Measurements from ENCODE around the gene TMEM19. TPM values are rescaled to one million over a fixed set of nuclear protein-coding genes. Genes with fewer than 3 reads are reported as not detected.

TMEM19 gene
- total and polyA plus RNA-seq, 2 of the 8 experiments (the other 6 are each of a cell fraction or from before 2014, with no cell fraction given), result 12.6 to 19.1 TPM

- TF ChIP-seq BRCA1 (IDR thresholded peaks at IDR 0.05; ENCODE audit: low read depth, low read length) (no peak), CBX8 (IDR thresholded peaks at IDR 0.05; ENCODE audit: borderline replicate concordance, low read depth, low read length) (no peak), PHF8 (conservative IDR thresholded peaks at IDR 0.05; ENCODE audit: low read depth, low read length) (no peak), SAP30 (IDR thresholded peaks at IDR 0.05; ENCODE audit: insufficient read depth, insufficient replicate concordance, low read length) (no peak), FOSL1 (IDR thresholded peaks at IDR 0.05; ENCODE audit: insufficient read depth, low read depth, low read length) (no peak), BACH1 (IDR thresholded peaks at IDR 0.05; ENCODE audit: low read length) (no peak), BCL11A (IDR thresholded peaks at IDR 0.05; ENCODE audit: low read depth in 2 of 2, low read length in 2 of 2) (no peak), NANOG (IDR thresholded peaks at IDR 0.05; ENCODE audit: insufficient read depth, low read depth, low read length, poor library complexity, severe bottlenecking) (no peak), POLR2A (IDR thresholded peaks at IDR 0.05; ENCODE audit: control extremely low read depth in 1 of 2, low read depth in 2 of 2, low read length in 2 of 2) (no peak; a peak in 1 of 3 replicates), CBX5 (IDR thresholded peaks at IDR 0.05; ENCODE audit: low read depth, low read length) (no peak)
- TF ChIP-seq, protein P1, sequence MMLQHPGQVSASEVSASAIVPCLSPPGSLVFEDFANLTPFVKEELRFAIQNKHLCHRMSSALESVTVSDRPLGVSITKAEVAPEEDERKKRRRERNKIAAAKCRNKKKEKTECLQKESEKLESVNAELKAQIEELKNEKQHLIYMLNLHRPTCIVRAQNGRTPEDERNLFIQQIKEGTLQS (IDR thresholded peaks at IDR 0.05; ENCODE audit: insufficient read depth, low read depth, low read length), result no peak
Observed at GRCh38 chr12:71662849-71663560, 22.9 kb upstream of the TMEM19 start (continued).

Data from H1 (cell line).